ENCODE data around the gene HSFX3.
"Not testable (repeated sequence)": the region's sequence is repeated elsewhere in the genome, so short reads cannot be mapped to it uniquely, and the experiment has no call there.

GRCh38 chrX:149555251-149555650 lies 5.5 kb upstream of the HSFX3 start:
- not testable (repeated sequence) for TF ChIP-seq EZH2 (IDR thresholded peaks at IDR 0.05; ENCODE audit: low read depth, low read length, severe bottlenecking); POLR2A (IDR thresholded peaks at IDR 0.05; ENCODE audit: control extremely low read depth in 1 of 2, low read depth in 2 of 2, low read length in 2 of 2); EP300 (IDR thresholded peaks at IDR 0.05; ENCODE audit: borderline replicate concordance in 1 of 2, low read depth in 2 of 2, low read length in 2 of 2); SIN3A (conservative IDR thresholded peaks at IDR 0.05 in 1 of 2, IDR thresholded peaks at IDR 0.05 in 1 of 2; ENCODE audit: low read depth in 1 of 2, low read length in 2 of 2); SIX5 (IDR thresholded peaks at IDR 0.05; ENCODE audit: low read depth, low read length); FOSL1 (IDR thresholded peaks at IDR 0.05; ENCODE audit: insufficient read depth, low read depth, low read length); RFX5 (IDR thresholded peaks at IDR 0.05; ENCODE audit: borderline replicate concordance, low read depth, low read length); YY1 (IDR thresholded peaks at IDR 0.05; ENCODE audit: low read depth, low read length); RNF2 (IDR thresholded peaks at IDR 0.05; ENCODE audit: borderline replicate concordance, low read depth, low read length, missing control alignments, poor library complexity, severe bottlenecking); POLR2AphosphoS5 (IDR thresholded peaks at IDR 0.05; ENCODE audit: low read depth, low read length); USF2 (IDR thresholded peaks at IDR 0.05; ENCODE audit: low read length)
- TF ChIP-seq, protein P1, sequence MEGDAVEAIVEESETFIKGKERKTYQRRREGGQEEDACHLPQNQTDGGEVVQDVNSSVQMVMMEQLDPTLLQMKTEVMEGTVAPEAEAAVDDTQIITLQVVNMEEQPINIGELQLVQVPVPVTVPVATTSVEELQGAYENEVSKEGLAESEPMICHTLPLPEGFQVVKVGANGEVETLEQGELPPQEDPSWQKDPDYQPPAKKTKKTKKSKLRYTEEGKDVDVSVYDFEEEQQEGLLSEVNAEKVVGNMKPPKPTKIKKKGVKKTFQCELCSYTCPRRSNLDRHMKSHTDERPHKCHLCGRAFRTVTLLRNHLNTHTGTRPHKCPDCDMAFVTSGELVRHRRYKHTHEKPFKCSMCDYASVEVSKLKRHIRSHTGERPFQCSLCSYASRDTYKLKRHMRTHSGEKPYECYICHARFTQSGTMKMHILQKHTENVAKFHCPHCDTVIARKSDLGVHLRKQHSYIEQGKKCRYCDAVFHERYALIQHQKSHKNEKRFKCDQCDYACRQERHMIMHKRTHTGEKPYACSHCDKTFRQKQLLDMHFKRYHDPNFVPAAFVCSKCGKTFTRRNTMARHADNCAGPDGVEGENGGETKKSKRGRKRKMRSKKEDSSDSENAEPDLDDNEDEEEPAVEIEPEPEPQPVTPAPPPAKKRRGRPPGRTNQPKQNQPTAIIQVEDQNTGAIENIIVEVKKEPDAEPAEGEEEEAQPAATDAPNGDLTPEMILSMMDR (IDR thresholded peaks at IDR 0.05; ENCODE audit: control extremely low read depth in 1 of 3, insufficient read depth in 1 of 3, low read depth in 1 of 3, low read length in 3 of 3) = not testable (repeated sequence)
